K562 (cell line): ENCODE measurements around the gene DCPS. TPM values are rescaled to one million over a fixed set of nuclear protein-coding genes. Genes with fewer than 3 reads are reported as not detected.

ENCODE experiments used
- ATF4 ChIP-seq: fragments of 450-650 bp; formaldehyde crosslinking; IDR thresholded peaks from 2 replicates; pipeline ENCODE4 v1.4.0; 2022; ENCODE audit warnings: mild to moderate bottlenecking, moderate library complexity
- CBX3 ChIP-seq, 2 experiments: IDR thresholded peaks; 1 replicate in 1 of 2; 2 replicates in 1 of 2; pipeline ENCODE4 v1.6.1; 2012; ENCODE audit warnings: inconsistent platforms in 2 of 2, low read length in 2 of 2, borderline replicate concordance in 1 of 2, control low read depth in 1 of 2
- CCAR2 ChIP-seq: fragments of 200-400 bp; formaldehyde crosslinking; IDR thresholded peaks from 2 replicates; pipeline ENCODE4 v1.6.1; 2017; ENCODE audit warnings: mild to moderate bottlenecking, low read depth, low read length
- DIDO1 ChIP-seq: fragments of 450-650 bp; IDR thresholded peaks from 2 replicates; pipeline ENCODE4 v1.6.1; 2016; ENCODE audit warnings: low read depth, missing biosample characterization, missing genetic modification characterization
- DMBX1 ChIP-seq: fragments of 250-450 bp; sonication (Bioruptor Pico); IDR thresholded peaks from 2 replicates; pipeline ENCODE4 v1.8.0; 2022; ENCODE audit warnings: inconsistent platforms, mild to moderate bottlenecking, moderate library complexity, borderline replicate concordance
- FOSL1 ChIP-seq: fragments of 200-800 bp; sonication (Bioruptor generic); conservative IDR thresholded peaks from 2 replicates; pipeline ENCODE4 v1.6.1; 2016; ENCODE audit warnings: missing genetic modification characterization, missing compliant biosample characterization
- KLF1 ChIP-seq: fragments of 450-650 bp; IDR thresholded peaks from 2 replicates; pipeline ENCODE4 v1.6.1; 2016; ENCODE audit warnings: missing genetic modification characterization, missing compliant biosample characterization
- MBD2 ChIP-seq: sonication (generic); IDR thresholded peaks from 2 replicates; pipeline ENCODE4 v1.6.1; 2016; ENCODE audit warnings: low read depth, borderline replicate concordance
- MCM3 ChIP-seq: fragments of 450-650 bp; IDR thresholded peaks from 2 replicates; pipeline ENCODE4 v1.6.1; 2016
- MIER1 ChIP-seq: fragments of 450-650 bp; IDR thresholded peaks from 2 replicates; pipeline ENCODE4 v1.6.1; 2016; ENCODE audit warnings: antibody characterized with exemption, mild to moderate bottlenecking, low read depth
- MTA1 ChIP-seq: fragments of 450-650 bp; IDR thresholded peaks from 2 replicates; pipeline ENCODE4 v1.6.1; 2017; ENCODE audit warnings: borderline replicate concordance
- NFATC3 ChIP-seq: fragments of 450-650 bp; IDR thresholded peaks from 2 replicates; pipeline ENCODE4 v1.6.1; 2017; ENCODE audit warnings: mild to moderate bottlenecking
- NFE2 ChIP-seq: IDR thresholded peaks from 2 replicates; pipeline ENCODE4 v1.6.1; 2014; ENCODE audit warnings: antibody characterized with exemption, low read depth
- NFE2L1 ChIP-seq: fragments of 450-650 bp; IDR thresholded peaks from 2 replicates; pipeline ENCODE4 v1.6.1; 2016; ENCODE audit warnings: missing genetic modification characterization, low read depth, mild to moderate bottlenecking, missing compliant biosample characterization, moderate library complexity, borderline replicate concordance
- NFIC ChIP-seq: fragments of 450-650 bp; IDR thresholded peaks from 2 replicates; pipeline ENCODE4 v1.6.1; 2017; ENCODE audit warnings: mild to moderate bottlenecking, inconsistent platforms
- NFYB ChIP-seq: IDR thresholded peaks from 2 replicates; pipeline ENCODE4 v1.6.1; 2011; ENCODE audit warnings: mild to moderate bottlenecking, moderate library complexity; ENCODE audit not compliant: insufficient read length; ENCODE audit errors: extremely low read depth
- NONO ChIP-seq, 2 experiments: fragments of 200-400 bp in 1 of 2; fragments of 450-650 bp in 1 of 2; formaldehyde crosslinking in 1 of 2; IDR thresholded peaks; 2 replicates each; pipeline ENCODE4 v1.6.1; 2017; ENCODE audit warnings: low read depth in 2 of 2, mild to moderate bottlenecking in 2 of 2, moderate library complexity in 2 of 2, low read length in 1 of 2
- SIRT6 ChIP-seq: IDR thresholded peaks from one replicate; pipeline ENCODE4 v1.6.1; 2012; ENCODE audit warnings: low read depth, mild to moderate bottlenecking, control low read depth, inconsistent platforms, low read length, moderate library complexity
- SMAD1 ChIP-seq: fragments of 150-350 bp; IDR thresholded peaks from 2 replicates; pipeline ENCODE4 v1.6.1; 2014; ENCODE audit warnings: low read length, low read depth; ENCODE audit not compliant: partially characterized antibody
- SNAPC5 ChIP-seq: fragments of 250-450 bp; sonication (Bioruptor Pico); IDR thresholded peaks from 2 replicates; pipeline ENCODE4 v1.8.0; 2021; ENCODE audit warnings: moderate library complexity, mild to moderate bottlenecking, inconsistent platforms
- SRSF7 ChIP-seq: fragments of 200-400 bp; formaldehyde crosslinking; optimal IDR thresholded peaks from 2 replicates; pipeline ENCODE3; 2017; ENCODE audit warnings: mild to moderate bottlenecking, low read depth, low read length
- STAT5B ChIP-seq: fragments of 250-450 bp; sonication (Bioruptor Pico); IDR thresholded peaks from 2 replicates; pipeline ENCODE4 v1.8.0; 2021; ENCODE audit warnings: mild to moderate bottlenecking, inconsistent platforms
- TCF7 ChIP-seq: sonication (generic); IDR thresholded peaks from 2 replicates; pipeline ENCODE4 v1.6.1; 2016; ENCODE audit warnings: antibody characterized with exemption, borderline replicate concordance
- U2AF2 ChIP-seq: fragments of 200-400 bp; formaldehyde crosslinking; optimal IDR thresholded peaks from 2 replicates; pipeline ENCODE3; 2017; ENCODE audit warnings: low read depth, mild to moderate bottlenecking, low read length
- ZFP1 ChIP-seq: fragments of 450-650 bp; formaldehyde crosslinking; IDR thresholded peaks from 2 replicates; pipeline ENCODE4 v1.4.0; 2020; ENCODE audit warnings: mild to moderate bottlenecking, mixed read lengths
- ZNF133 ChIP-seq: fragments of 250-450 bp; sonication (Bioruptor Pico); IDR thresholded peaks from 2 replicates; pipeline ENCODE4 v1.4.0; 2020; ENCODE audit warnings: mild to moderate bottlenecking
- ZNF316 ChIP-seq: fragments of 450-650 bp; IDR thresholded peaks from 2 replicates; pipeline ENCODE4 v1.6.1; 2016
- ZNF780A ChIP-seq: fragments of 250-450 bp; sonication (Bioruptor Pico); IDR thresholded peaks from 2 replicates; pipeline ENCODE4 v1.5.0; 2021; ENCODE audit warnings: mild to moderate bottlenecking
- polyA plus RNA-seq, 8 experiments: library from polyadenylated mRNA; depleted of rRNA in 4 of 8; stranded (reverse) in 5 of 8; unstranded in 3 of 8; fragments of >200 nt; fragmentation: Nextera tagmentation in 2 of 8; fragmentation: Illumina TruSeq in 1 of 8; extraction: Ambion mirVana in 2 of 8; extraction: Trizol in 1 of 8; gene quantifications; 2 replicates each; pipeline versions ENCODE4 v1.2.1 to v1.2.3, GENCODE V29; 2011 to 2014; ENCODE audit warnings: inconsistent platforms in 1 of 8, missing spikeins in 1 of 8
- total RNA-seq, 7 experiments: library from RNA; depleted of rRNA in 6 of 7; stranded (reverse); fragments of >200 nt in 6 of 7; fragmentation: Illumina TruSeq in 2 of 7; extraction: Trizol in 2 of 7; gene quantifications; 2 replicates each; pipeline versions ENCODE4 v1.2.1 to v1.2.3, GENCODE V29; 2011 to 2021; ENCODE audit warnings: low replicate concordance in 1 of 7
- TF ChIP-seq, protein P1 (sequence below): fragments of 450-650 bp; formaldehyde crosslinking; IDR thresholded peaks from 2 replicates; pipeline ENCODE4 v1.4.0; 2020; ENCODE audit warnings: mild to moderate bottlenecking, moderate library complexity
- TF ChIP-seq, protein P2 (sequence below): conservative IDR thresholded peaks from 2 replicates; pipeline ENCODE4 v1.6.1; 2011; ENCODE audit warnings: low read depth, mild to moderate bottlenecking, low read length; ENCODE audit not compliant: control insufficient read depth

Gene DCPS
- total and polyA plus RNA-seq, 9 of the 15 experiments (the other 6 are each of a cell fraction or from before 2014, with no cell fraction given): 8.7 to 38.1 (median 17.9) TPM

- TF ChIP-seq CBX3 (IDR thresholded peaks at IDR 0.05; ENCODE audit: borderline replicate concordance in 1 of 2, low read length in 2 of 2) (no peak), NFATC3 (no peak), TCF7 (no peak), SIRT6 (no peak), U2AF2 (no peak), DMBX1 (CRISPR knock-in tag) (no peak), NFIC (peak; percentile 96), MBD2 (no peak), SNAPC5 (no peak), ZNF316 (peak; percentile 34; the same call in 1 of the 2 replicates), ZNF780A (no peak), MTA1 (no peak), NONO (IDR thresholded peaks at IDR 0.05; ENCODE audit: low read depth in 2 of 2, low read length in 1 of 2) (no peak), MCM3 (no peak), NFE2 (peak; percentile 15; the same call in 1 of the 2 replicates), STAT5B (no peak), FOSL1 (tag) (peak; percentile 71), NFYB (no peak), SRSF7 (no peak), DIDO1 (tag) (no peak), NFE2L1 (tag) (no peak), CCAR2 (no peak), KLF1 (no peak), ATF4 (CRISPR knock-in tag) (no peak), ZNF133 (CRISPR knock-in tag) (no peak), MIER1 (no peak), SMAD1 (no peak), ZFP1 (CRISPR knock-in tag) (no peak)
- TF ChIP-seq, protein P1, sequence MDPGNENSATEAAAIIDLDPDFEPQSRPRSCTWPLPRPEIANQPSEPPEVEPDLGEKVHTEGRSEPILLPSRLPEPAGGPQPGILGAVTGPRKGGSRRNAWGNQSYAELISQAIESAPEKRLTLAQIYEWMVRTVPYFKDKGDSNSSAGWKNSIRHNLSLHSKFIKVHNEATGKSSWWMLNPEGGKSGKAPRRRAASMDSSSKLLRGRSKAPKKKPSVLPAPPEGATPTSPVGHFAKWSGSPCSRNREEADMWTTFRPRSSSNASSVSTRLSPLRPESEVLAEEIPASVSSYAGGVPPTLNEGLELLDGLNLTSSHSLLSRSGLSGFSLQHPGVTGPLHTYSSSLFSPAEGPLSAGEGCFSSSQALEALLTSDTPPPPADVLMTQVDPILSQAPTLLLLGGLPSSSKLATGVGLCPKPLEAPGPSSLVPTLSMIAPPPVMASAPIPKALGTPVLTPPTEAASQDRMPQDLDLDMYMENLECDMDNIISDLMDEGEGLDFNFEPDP: no peak
- TF ChIP-seq, protein P2, sequence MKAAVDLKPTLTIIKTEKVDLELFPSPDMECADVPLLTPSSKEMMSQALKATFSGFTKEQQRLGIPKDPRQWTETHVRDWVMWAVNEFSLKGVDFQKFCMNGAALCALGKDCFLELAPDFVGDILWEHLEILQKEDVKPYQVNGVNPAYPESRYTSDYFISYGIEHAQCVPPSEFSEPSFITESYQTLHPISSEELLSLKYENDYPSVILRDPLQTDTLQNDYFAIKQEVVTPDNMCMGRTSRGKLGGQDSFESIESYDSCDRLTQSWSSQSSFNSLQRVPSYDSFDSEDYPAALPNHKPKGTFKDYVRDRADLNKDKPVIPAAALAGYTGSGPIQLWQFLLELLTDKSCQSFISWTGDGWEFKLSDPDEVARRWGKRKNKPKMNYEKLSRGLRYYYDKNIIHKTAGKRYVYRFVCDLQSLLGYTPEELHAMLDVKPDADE: no peak
Measured at GRCh38 chr11:126284829-126285228, 19.0 kb upstream of the DCPS start (continued).
